Cardiac muscle cell (in vitro differentiated cells and primary cell): Measurements from ENCODE around the gene TRPV4. TPM values are rescaled to one million over a fixed set of nuclear protein-coding genes. Genes with fewer than 3 reads are reported as not detected.

Experiments
- DNase-seq, 2 donors: peaks; one replicate each; pipeline versions ENCODE4 v3.0.0 to v3.0.0-alpha.2; 2010 to 2017; ENCODE audit warnings: low read depth in 1 of 2, low spot score in 1 of 2
- H3K27ac ChIP-seq: fragments of 200-600 bp; sonication (generic); 2 replicates; pipeline ENCODE4 v1.5.1; 2016
- H3K27me3 ChIP-seq: fragments of 200-600 bp; sonication (generic); 2 replicates; pipeline ENCODE4 v1.6.0; 2016; ENCODE audit warnings: control low read depth
- H3K36me3 ChIP-seq: fragments of 200-600 bp; sonication (generic); 2 replicates; pipeline ENCODE4 v1.5.1; 2016; ENCODE audit warnings: control low read depth
- H3K4me1 ChIP-seq: fragments of 200-600 bp; sonication (generic); 2 replicates; pipeline ENCODE4 v1.8.1; 2017; ENCODE audit warnings: low read depth, mild to moderate bottlenecking, mixed run types
- H3K4me3 ChIP-seq: fragments of 200-600 bp; sonication (generic); 2 replicates; pipeline ENCODE4 v1.5.1; 2016; ENCODE audit warnings: mild to moderate bottlenecking
- H3K9me3 ChIP-seq: fragments of 200-600 bp; sonication (generic); 2 replicates; pipeline ENCODE4 v1.5.1; 2017; ENCODE audit warnings: low read depth, mild to moderate bottlenecking, control low read depth
- polyA plus RNA-seq: library from polyadenylated mRNA; unstranded; fragments of >200 nt; fragmentation: Nextera tagmentation; extraction: Ambion mirVana; gene quantifications from 2 replicates; pipeline ENCODE4 v1.2.1, GENCODE V29; 2016
- total RNA-seq: library from RNA; depleted of rRNA; stranded (reverse); fragments of >200 nt; gene quantifications from 2 replicates; pipeline ENCODE4 v1.2.3, GENCODE V29; 2016
- TF ChIP-seq, protein P1 (sequence below): IDR thresholded peaks from 2 replicates; pipeline ENCODE4 v1.5.1; 2012; ENCODE audit warnings: low read depth, mild to moderate bottlenecking, low read length

Gene TRPV4
- total and polyA plus RNA-seq, 2 experiments from 2014 or later, result 2.4 to 4.1 TPM

DNA sequence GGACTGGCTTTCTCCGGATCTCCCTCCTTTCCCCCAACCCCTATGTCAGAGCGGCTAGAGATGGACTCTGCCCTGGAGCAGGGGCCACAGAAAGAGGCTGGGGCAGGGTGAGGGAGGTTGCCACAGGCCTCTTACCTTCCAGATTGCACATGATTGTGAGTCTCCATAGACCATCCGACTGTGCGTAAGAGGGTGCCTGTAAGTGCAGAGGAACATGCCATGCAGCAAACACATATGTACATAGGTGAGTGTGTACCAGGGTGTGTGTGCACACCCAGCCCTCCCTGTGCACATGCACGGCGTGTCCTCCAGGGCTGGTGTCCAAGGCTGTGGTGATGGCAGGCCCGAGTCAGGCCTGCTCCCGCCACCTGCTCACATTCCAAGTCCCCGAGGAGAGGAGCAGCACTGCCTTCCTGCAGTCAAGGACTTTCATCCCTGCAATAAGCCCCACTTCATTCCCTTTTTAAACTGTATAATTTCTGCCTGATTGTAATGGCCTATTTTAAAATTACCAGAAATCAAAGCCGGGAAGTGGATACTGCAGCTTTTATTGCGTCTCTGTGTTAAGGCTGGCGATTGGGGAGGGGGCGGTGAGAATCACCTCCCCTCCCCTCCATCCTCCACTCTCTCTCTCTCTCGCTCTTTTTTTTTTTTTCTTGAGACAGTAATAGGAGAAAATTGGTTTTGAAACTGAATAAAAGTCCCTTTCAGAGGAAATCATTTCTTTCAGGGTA lies 91.1 kb downstream of the TRPV4 start:
- H3K27me3 ChIP-seq, result no peaks in the 10 kb centered on the region
- TF ChIP-seq, protein P1, sequence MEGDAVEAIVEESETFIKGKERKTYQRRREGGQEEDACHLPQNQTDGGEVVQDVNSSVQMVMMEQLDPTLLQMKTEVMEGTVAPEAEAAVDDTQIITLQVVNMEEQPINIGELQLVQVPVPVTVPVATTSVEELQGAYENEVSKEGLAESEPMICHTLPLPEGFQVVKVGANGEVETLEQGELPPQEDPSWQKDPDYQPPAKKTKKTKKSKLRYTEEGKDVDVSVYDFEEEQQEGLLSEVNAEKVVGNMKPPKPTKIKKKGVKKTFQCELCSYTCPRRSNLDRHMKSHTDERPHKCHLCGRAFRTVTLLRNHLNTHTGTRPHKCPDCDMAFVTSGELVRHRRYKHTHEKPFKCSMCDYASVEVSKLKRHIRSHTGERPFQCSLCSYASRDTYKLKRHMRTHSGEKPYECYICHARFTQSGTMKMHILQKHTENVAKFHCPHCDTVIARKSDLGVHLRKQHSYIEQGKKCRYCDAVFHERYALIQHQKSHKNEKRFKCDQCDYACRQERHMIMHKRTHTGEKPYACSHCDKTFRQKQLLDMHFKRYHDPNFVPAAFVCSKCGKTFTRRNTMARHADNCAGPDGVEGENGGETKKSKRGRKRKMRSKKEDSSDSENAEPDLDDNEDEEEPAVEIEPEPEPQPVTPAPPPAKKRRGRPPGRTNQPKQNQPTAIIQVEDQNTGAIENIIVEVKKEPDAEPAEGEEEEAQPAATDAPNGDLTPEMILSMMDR, result no peak
- DNase-seq, result no peak

DNA sequence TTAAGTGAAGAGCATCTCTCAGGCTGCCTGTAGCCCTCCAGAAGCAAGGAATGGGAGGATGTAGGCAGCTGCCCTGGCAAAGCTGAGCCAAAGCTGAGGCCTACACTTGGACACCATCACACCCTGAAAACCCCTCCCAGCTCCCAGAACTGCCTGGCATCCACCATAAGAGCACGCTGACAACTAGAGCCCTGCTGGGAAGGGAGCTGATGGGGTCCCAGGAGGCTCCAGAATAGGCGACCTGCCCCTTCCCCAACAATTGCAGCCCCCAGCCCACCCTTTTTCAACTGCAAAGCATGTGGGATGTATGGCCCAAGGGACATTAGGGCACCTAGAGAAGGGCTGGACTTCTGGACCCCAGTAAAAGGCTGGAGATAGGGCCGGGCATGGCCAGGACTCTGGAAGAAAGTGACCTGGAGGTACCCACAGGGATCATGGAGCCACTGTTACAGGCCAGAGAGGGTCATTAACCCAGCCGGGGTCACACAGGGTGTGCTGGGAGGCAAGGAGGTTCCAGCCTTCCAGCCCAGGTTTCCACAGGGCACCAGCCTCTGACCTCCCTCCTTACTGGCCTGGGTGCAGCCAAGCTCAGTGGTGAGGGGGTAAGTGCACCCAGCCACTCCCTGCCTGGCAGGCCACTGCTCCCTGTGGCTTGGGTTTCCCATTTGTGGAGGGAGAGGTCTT lies 91.8 kb downstream of the TRPV4 start:
- no peak for DNase-seq
- TF ChIP-seq, protein P1, result no peak
- Histone ChIP-seq H3K9me3 (no peaks in the 10 kb centered on the region), H3K4me3 (no peak overlapping the region), H3K27ac (peak overlapping the region; percentile 16), H3K4me1 (peaks cover 44% of the 10 kb centered on the region), H3K36me3 (no peaks in the 10 kb centered on the region), H3K27me3 (no peaks in the 10 kb centered on the region)

More for the DNA sequence above, 91.1 kb downstream of the TRPV4 start:
- no peak overlapping the region for H3K4me3 ChIP-seq
- peaks cover 49% of the 10 kb centered on the region for H3K4me1 ChIP-seq
- peak overlapping the region; percentile 16 for H3K27ac ChIP-seq
- no peaks in the 10 kb centered on the region for H3K9me3 ChIP-seq
- no peaks in the 10 kb centered on the region for H3K36me3 ChIP-seq

DNA sequence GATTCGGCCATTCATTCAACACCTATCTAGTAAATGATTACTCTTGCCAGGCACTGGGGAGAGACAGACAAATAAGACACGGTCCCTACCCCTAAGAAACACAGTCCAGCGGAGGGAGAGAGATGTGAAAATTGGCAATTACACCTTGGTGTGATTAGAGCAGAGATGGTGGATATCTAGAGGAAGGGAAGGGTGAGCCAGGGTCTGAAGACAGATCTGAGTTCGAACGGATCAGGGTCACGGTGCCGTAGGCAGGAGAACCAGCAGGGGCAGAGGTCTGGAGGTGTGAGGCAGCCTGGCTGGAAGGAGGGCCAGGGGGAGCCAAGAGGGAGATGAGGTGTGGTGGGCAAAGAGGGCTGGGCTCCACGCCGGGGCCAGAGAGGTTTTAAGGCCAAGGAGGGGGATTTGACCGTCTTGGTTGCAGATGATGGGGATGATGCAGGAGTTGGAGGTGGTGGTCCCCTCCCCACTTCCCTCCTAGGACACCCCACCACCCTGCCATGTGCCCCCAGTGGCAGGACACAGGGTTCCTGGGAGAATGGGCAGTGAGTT lies 92.4 kb downstream of the TRPV4 start:
- Histone ChIP-seq H3K27ac (peak overlapping the region; percentile 50), H3K27me3 (no peaks in the 10 kb centered on the region), H3K9me3 (no peaks in the 10 kb centered on the region), H3K4me1 (peaks cover 42% of the 10 kb centered on the region), H3K4me3 (no peak overlapping the region), H3K36me3 (no peaks in the 10 kb centered on the region)
- no peak for DNase-seq
- TF ChIP-seq, protein P1, result no peak

DNA sequence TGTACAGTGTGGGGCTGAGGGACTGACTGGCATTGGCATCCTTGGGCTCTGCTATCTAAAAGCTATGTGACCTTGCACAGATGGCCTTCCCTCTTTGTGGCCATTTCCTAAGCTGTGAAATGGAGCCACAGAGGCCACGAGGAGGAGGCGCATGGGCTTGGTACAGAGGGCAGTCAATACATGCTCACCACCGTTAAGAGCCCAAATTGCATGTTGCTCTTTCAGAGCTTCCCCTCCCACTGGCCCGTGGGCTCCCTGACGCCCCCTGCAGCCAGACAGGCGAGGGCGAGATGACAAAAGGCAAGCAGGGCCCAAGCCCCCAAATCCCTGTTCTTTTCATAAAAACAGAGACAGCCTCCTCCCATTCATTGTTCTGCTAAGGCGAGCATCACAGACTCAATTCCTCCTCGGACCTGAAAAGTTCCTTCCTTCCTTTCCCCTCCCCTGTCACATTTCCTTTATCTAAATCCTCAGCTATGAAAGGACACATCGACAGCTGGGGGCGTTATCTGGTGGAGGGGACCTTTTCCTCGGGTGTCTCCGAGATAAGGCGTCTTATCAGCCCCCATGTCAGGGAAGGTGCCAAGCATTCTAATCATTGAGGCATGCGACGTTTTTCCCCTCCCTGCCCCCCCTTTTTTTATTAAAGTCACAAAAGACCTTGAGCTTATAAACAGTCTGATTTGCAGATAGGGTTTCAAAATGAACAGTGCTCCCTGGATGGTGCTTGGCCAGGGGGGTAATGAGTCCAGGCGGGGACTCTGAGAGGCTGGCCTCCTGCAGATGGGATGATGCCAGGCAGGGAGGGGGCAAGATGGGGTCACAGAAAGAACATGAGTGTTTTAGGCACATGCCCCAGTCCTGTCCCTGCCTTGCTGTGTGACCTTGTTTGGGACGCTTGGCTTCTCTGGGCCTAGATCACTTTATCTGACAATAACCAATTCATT lies 93.2 kb downstream of the TRPV4 start:
- TF ChIP-seq, protein P1, result peak; percentile 42
- Histone ChIP-seq H3K4me1 (peaks cover 42% of the 10 kb centered on the region), H3K4me3 (no peak overlapping the region), H3K36me3 (no peaks in the 10 kb centered on the region), H3K27me3 (no peaks in the 10 kb centered on the region), H3K9me3 (no peaks in the 10 kb centered on the region), H3K27ac (peak overlapping the region; percentile 50)
- DNase-seq, result peak in 1 of 2 donors; percentile 5
